GM23338 (cell line): Measurements from ENCODE around the gene LDB1. TPM values are rescaled to one million over a fixed set of nuclear protein-coding genes. Genes with fewer than 3 reads are reported as not detected.

Source experiments
- ATAC-seq: fragments of 200-7000 bp; cut with Tn5 transposase; 3 replicates; pipeline ENCODE4 v1.9.1; 2020
- DNase-seq: peaks from one replicate; pipeline ENCODE4 v3.0.0-alpha.2; 2015; ENCODE audit warnings: low spot score
- H2AFZ ChIP-seq: fragments of 200-600 bp; sonication (generic); 2 replicates; pipeline ENCODE4 v1.8.0; 2016; ENCODE audit warnings: antibody characterized with exemption, mild to moderate bottlenecking, moderate library complexity
- H3F3A ChIP-seq: fragments of 200-600 bp; sonication (generic); replicated peaks from 2 replicates; pipeline ENCODE4 v1.8.0; 2017; ENCODE audit warnings: antibody characterized with exemption, mixed run types, low read depth
- H3K27ac ChIP-seq: fragments of 200-600 bp; sonication (generic); 2 replicates; pipeline ENCODE4 v1.6.1; 2016; ENCODE audit warnings: low read depth
- H3K27me3 ChIP-seq: fragments of 200-600 bp; sonication (generic); 2 replicates; pipeline ENCODE4 v1.8.0; 2016; ENCODE audit warnings: mild to moderate bottlenecking, mixed run types, moderate library complexity; ENCODE audit not compliant: insufficient read depth
- H3K36me3 ChIP-seq: fragments of 200-600 bp; sonication (generic); 2 replicates; pipeline ENCODE4 v1.8.0; 2016; ENCODE audit warnings: mild to moderate bottlenecking; ENCODE audit not compliant: insufficient read depth
- H3K4me1 ChIP-seq: fragments of 200-600 bp; sonication (generic); 2 replicates; pipeline ENCODE4 v1.8.0; 2016; ENCODE audit warnings: mild to moderate bottlenecking, moderate library complexity; ENCODE audit not compliant: insufficient read depth
- H3K4me2 ChIP-seq: fragments of 200-600 bp; sonication (generic); 2 replicates; pipeline ENCODE4 v1.7.1; 2017; ENCODE audit warnings: mixed run types
- H3K4me3 ChIP-seq: fragments of 200-600 bp; sonication (generic); 2 replicates; pipeline ENCODE4 v1.6.1; 2016; ENCODE audit warnings: mixed run types
- H3K79me2 ChIP-seq: fragments of 200-600 bp; sonication (generic); replicated peaks from 2 replicates; pipeline ENCODE4 v1.8.0; 2017; ENCODE audit warnings: mild to moderate bottlenecking; ENCODE audit not compliant: insufficient read depth
- H3K9me2 ChIP-seq: fragments of 200-600 bp; sonication (generic); 2 replicates; pipeline ENCODE4 v1.8.0; 2017; ENCODE audit not compliant: insufficient read depth
- H4K20me1 ChIP-seq: fragments of 200-600 bp; sonication (generic); replicated peaks from 2 replicates; pipeline ENCODE4 v1.8.0; 2017; ENCODE audit warnings: mild to moderate bottlenecking; ENCODE audit not compliant: insufficient read depth
- H3K27ac Mint-ChIP-seq: 2 replicates; pipeline ENCODE4 v1.8.0; 2020; ENCODE audit warnings: inconsistent platforms, mild to moderate bottlenecking, moderate library complexity, mixed read lengths
- H3K27me3 Mint-ChIP-seq: 3 replicates; pipeline ENCODE4 v1.8.0; 2022; ENCODE audit warnings: low read depth, mild to moderate bottlenecking, moderate library complexity, mixed read lengths, inconsistent platforms; ENCODE audit not compliant: insufficient read depth, poor library complexity
- H3K36me3 Mint-ChIP-seq: 3 replicates; pipeline ENCODE4 v1.8.0; 2021; ENCODE audit warnings: low read depth, mild to moderate bottlenecking, inconsistent platforms, moderate library complexity, mixed read lengths
- H3K4me1 Mint-ChIP-seq: 3 replicates; pipeline ENCODE4 v1.8.0; 2020; ENCODE audit warnings: mild to moderate bottlenecking, inconsistent platforms, mixed read lengths
- H3K4me3 Mint-ChIP-seq: 3 replicates; pipeline ENCODE4 v1.8.0; 2021; ENCODE audit warnings: moderate library complexity, mild to moderate bottlenecking, inconsistent platforms, mixed read lengths
- H3K9me3 Mint-ChIP-seq: 3 replicates; pipeline ENCODE4 v1.8.0; 2020; ENCODE audit warnings: moderate library complexity, mild to moderate bottlenecking, inconsistent platforms, mixed read lengths
- CREB1 ChIP-seq: fragments of 250-450 bp; sonication (Bioruptor Pico); IDR thresholded peaks from 2 replicates; pipeline ENCODE4 v1.5.0; 2020; ENCODE audit warnings: low read depth, mild to moderate bottlenecking, moderate library complexity
- CTCF ChIP-seq, 2 experiments: fragments of 200-600 bp in 1 of 2; sonication (generic) in 1 of 2; conservative IDR thresholded peaks; 2 replicates each; pipeline versions ENCODE4 v1.5.1 to v1.6.1; 2016 to 2017; ENCODE audit warnings: antibody characterized with exemption in 2 of 2, low read depth in 2 of 2, mild to moderate bottlenecking in 2 of 2, moderate library complexity in 1 of 2
- ETS1 ChIP-seq: IDR thresholded peaks from 2 replicates; pipeline ENCODE4 v1.6.1; 2016; ENCODE audit warnings: antibody characterized with exemption
- EZH2 ChIP-seq: fragments of 200-600 bp; sonication (generic); IDR thresholded peaks from one replicate; pipeline ENCODE4 v1.8.0; 2017; ENCODE audit warnings: antibody characterized with exemption, mild to moderate bottlenecking, low read depth; ENCODE audit not compliant: unreplicated experiment
- EZH2phosphoT487 ChIP-seq: fragments of 200-600 bp; sonication (generic); IDR thresholded peaks from one replicate; pipeline ENCODE4 v1.8.1; 2018; ENCODE audit warnings: antibody characterized with exemption; ENCODE audit not compliant: unreplicated experiment
- JUNB ChIP-seq: IDR thresholded peaks from one replicate; pipeline ENCODE4 v1.6.1; 2016; ENCODE audit warnings: antibody characterized with exemption; ENCODE audit not compliant: unreplicated experiment
- NANOG ChIP-seq: IDR thresholded peaks from 2 replicates; pipeline ENCODE4 v1.6.1; 2016; ENCODE audit warnings: antibody characterized with exemption, borderline replicate concordance
- POLR2AphosphoS5 ChIP-seq: IDR thresholded peaks from 2 replicates; pipeline ENCODE4 v1.6.1; 2016; ENCODE audit warnings: antibody characterized with exemption, low read depth
- REST ChIP-seq: IDR thresholded peaks from one replicate; pipeline ENCODE4 v1.6.1; 2018; ENCODE audit warnings: antibody characterized with exemption; ENCODE audit not compliant: unreplicated experiment
- STAT1 ChIP-seq: IDR thresholded peaks from one replicate; pipeline ENCODE4 v1.6.1; 2016; ENCODE audit warnings: antibody characterized with exemption; ENCODE audit not compliant: unreplicated experiment
- ZNF114 ChIP-seq: fragments of 250-450 bp; sonication (Bioruptor Pico); IDR thresholded peaks from 2 replicates; pipeline ENCODE4 v1.5.0; 2020; ENCODE audit warnings: mild to moderate bottlenecking, moderate library complexity
- ZNF331 ChIP-seq: fragments of 250-450 bp; sonication (Bioruptor Pico); IDR thresholded peaks from 2 replicates; pipeline ENCODE4 v1.5.0; 2020; ENCODE audit warnings: low read depth, mild to moderate bottlenecking, moderate library complexity
- ZNF462 ChIP-seq: fragments of 250-450 bp; sonication (Bioruptor Pico); IDR thresholded peaks from 2 replicates; pipeline ENCODE4 v1.5.0; 2020; ENCODE audit warnings: mild to moderate bottlenecking, moderate library complexity
- polyA plus RNA-seq: library from polyadenylated mRNA; unstranded; fragments of >200 nt; fragmentation: Nextera tagmentation; extraction: Ambion mirVana; gene quantifications from 2 replicates; pipeline ENCODE4 v1.2.1, GENCODE V29; 2016
- total RNA-seq: library from RNA; depleted of rRNA; stranded (reverse); fragments of >200 nt; shearing (Covaris generic); gene quantifications from 2 replicates; pipeline ENCODE4 v1.2.3, GENCODE V29; 2014

LDB1 gene
- total and polyA plus RNA-seq, 2 experiments from 2014 or later, result 16.3 to 69.3 TPM

GRCh38 chr10:102151774-102152544, 31.8 kb upstream of the LDB1 start, which contains the start of gene NOLC1:
Gene NOLC1, plus strand, starts transcription at chr10:102152389. Its CDS starts 22 bp downstream, at chr10:102152411.
- peaks cover 54% of the 10 kb centered on the region for H3K79me2 ChIP-seq
- peak within 1 kb of the TSS; percentile 96 for H3K4me3 Mint-ChIP-seq

More at GRCh38 chr10:102151774-102152544, 31.8 kb upstream of the LDB1 start, which contains the start of gene NOLC1:
- peaks cover 22% of the 10 kb centered on the region for H3K4me1 Mint-ChIP-seq
- peaks cover 92% of the 10 kb centered on the region for H3K36me3 Mint-ChIP-seq
- DNase-seq (peak; percentile 99), ATAC-seq (peak; percentile 91)
- peak within 1 kb of the TSS; percentile 99 for H3K27ac Mint-ChIP-seq
- no peaks in the 10 kb centered on the region for H3K9me3 Mint-ChIP-seq
- Histone ChIP-seq H3K27ac (peak within 1 kb of the TSS; percentile 98), H4K20me1 (peaks cover 59% of the 10 kb centered on the region), H3K36me3 (peaks cover 48% of the 10 kb centered on the region), H3K9me2 (no peaks in the 10 kb centered on the region), H3K4me3 (peak within 1 kb of the TSS; percentile 84), H3K4me1 (peaks cover 14% of the 10 kb centered on the region), H3K27me3 (no peaks in the 10 kb centered on the region), H3K4me2 (peak within 1 kb of the TSS; percentile 91), H3F3A (peaks cover 44% of the 10 kb centered on the region), H2AFZ (no peak within 1 kb of the TSS)
- TF ChIP-seq CTCF (conservative IDR thresholded peaks at IDR 0.05; ENCODE audit: low read depth in 2 of 2), result no peak
- no peak for TF ChIP-seq JUNB
- no peak for TF ChIP-seq ZNF331 (CRISPR knock-in tag)
- TF ChIP-seq STAT1, result no peak
- peak; percentile 99 for TF ChIP-seq CREB1 (CRISPR knock-in tag)
- TF ChIP-seq POLR2AphosphoS5, result peak; percentile 98
- no peak for TF ChIP-seq ZNF462
- no peak for TF ChIP-seq NANOG
- TF ChIP-seq ZNF114 (CRISPR knock-in tag), result no peak; the same call in 1 of the 2 replicates
- no peak for TF ChIP-seq EZH2phosphoT487
- TF ChIP-seq EZH2, result no peak
- TF ChIP-seq ETS1, result peak; percentile 97
- TF ChIP-seq REST, result no peak
- peaks cover 11% of the 10 kb centered on the region for H3K27me3 Mint-ChIP-seq
